GF-D8 (cell line): ENCODE measurements around the gene PCNX3.

Experiments used
- DNase-seq: peaks from one replicate; lab custom pipeline; 2025; lab: John Stamatoyannopoulos, UW

Gene PCNX3

GRCh38 chr11:65580756-65581155, 34.8 kb upstream of the PCNX3 start:
- no peak for DNase-seq

- no peak for DNase-seq
Observed at GRCh38 chr11:65581928-65582327, 33.6 kb upstream of the PCNX3 start.

DNA sequence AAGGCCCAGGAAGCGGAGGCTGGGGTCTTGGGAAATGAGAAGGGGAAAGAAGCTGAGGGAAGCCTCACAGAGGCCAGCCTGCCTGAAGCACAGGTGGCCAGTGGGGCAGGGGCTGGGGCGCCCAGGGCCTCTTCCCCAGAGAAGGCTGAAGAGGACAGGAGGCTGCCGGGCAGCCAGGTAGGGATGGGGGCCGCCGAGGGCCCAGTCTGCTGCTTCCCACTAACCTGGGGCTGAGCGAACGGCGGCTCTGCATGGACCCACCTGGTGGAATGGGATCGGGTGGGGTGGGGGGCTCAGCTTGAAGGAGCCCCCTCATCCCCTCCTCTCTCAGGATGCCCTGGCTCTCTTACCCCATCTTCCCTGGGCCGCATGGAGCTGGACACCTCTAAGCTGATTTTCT, 32.0 kb upstream of the PCNX3 start:
- DNase-seq = no peak

GRCh38 chr11:65584106-65584505, 31.5 kb upstream of the PCNX3 start:
- no peak for DNase-seq

GRCh38 chr11:65584723-65585171, 30.8 kb upstream of the PCNX3 start:
- no peak for DNase-seq

GRCh38 chr11:65585396-65586246, 30.0 kb upstream of the PCNX3 start:
- DNase-seq = no peak

DNA sequence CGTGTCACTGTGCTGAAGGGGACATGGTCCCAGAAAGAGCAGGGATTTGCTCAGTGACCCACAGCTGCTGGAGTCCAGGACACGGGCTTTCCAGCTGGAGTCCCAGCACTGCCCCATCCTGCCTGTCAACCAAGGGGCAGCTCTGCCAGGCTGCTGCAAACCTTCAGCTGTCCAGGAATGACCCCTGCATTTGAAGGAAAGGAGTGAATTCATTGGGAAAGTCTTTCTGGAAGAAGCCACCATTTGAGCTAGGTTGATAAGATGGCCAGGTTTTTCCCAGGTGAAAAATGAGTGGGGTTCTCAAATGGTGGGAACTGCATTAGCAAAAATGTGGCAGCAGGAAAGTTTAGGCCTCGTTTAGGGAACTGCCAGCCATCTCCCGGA, 29.3 kb upstream of the PCNX3 start:
- no peak for DNase-seq

DNA sequence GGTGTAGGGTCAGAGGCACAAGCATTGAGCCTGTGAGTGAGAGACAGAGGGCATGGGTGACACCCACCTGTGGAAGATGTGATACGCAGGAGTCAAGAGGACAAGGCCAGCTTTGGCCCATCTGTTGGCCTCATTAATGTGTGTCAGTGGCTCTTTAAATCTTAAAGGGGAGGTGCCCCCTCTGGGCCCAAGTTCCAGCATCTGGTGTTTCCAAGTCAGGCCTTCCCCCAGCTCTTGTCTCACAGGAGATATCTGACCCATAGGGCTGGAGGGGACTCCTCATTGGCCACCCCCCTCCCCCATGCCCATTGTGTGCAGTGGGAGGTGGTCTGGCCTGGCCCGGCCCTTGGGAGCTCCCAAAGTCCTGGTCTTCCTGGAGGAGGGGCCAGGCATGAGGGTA, 28.9 kb upstream of the PCNX3 start:
- no peak for DNase-seq

DNA sequence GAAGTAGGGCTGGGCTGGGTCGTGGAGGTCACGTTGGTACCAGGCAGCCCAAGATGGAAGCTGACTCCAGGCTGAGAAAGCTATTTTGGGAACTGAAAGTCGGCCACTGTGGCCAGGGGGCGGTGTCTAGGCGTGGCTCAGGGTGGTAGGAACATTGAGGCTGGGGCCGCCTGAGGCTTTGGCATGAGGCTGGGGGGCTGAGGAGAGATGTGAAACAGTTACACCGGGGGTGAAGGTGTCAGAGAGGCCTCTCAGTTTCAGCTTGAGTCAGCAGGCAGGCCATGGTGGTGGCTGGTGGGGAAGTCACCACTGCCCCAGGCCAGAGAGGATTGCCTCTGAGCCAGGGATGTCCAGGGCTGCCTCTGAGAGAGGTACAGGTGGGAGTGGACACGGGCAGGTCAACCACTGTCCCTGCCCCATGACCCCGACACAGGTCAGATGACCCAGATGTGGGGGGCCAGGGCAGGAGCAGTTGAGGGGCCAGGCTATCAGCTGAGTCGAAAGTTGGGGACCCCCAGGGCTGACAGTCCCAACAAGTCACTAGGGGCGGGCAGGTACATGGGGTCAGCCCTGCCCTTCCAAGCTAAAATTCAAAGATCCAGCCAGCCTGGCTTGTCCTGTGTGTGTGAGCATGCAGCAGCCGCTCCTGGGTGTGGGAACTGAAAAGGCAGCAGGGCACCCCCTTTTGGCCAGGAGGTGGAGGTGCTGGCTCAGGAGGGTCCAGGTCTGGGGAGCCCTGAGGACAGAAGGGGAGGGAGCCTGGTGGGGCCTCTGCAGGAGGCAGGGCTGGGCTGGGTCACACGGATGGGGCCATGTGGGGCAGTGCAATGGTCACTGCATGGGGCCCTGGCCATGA, 27.1 kb upstream of the PCNX3 start:
- peak; percentile 32 for DNase-seq

DNA sequence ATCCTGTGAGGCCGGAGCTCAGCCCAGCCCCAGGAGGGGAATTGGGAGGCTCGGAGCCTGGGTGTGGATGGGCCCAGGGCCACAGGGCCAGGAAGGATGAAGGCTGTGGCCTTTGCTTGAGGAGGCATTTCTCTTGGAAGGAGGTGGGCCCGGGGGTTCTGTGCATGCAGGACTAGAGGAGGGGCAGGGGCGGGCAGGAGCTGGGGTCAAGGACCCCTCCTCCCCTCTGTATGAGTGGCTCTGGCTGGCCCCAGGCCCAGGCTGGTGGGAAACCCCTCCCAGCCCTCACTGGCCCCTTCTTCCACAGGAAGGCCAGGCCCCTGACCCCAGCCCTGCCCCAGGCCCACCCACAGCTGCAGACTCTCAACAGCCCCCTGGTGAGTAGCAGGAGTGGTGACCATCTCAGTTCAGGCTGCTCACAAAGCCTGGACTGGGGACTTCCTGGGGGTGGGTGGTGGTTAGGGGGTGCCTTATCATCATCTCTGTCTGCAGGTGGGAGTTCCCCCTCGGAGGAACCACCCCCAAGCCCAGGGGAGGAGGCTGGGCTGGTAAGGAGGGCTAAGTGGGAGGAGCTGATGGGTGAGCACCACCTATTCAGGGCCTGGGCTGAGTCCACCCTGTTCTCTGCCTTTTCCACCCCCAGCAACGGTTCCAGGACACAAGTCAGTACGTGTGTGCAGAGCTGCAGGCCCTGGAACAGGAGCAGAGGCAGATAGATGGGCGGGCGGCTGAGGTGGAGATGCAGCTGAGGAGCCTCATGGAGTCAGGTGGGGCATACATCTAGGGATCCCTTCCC, 25.9 kb upstream of the PCNX3 start:
- no peak for DNase-seq

GRCh38 chr11:65590240-65590738, 25.3 kb upstream of the PCNX3 start:
- no peak for DNase-seq

DNA sequence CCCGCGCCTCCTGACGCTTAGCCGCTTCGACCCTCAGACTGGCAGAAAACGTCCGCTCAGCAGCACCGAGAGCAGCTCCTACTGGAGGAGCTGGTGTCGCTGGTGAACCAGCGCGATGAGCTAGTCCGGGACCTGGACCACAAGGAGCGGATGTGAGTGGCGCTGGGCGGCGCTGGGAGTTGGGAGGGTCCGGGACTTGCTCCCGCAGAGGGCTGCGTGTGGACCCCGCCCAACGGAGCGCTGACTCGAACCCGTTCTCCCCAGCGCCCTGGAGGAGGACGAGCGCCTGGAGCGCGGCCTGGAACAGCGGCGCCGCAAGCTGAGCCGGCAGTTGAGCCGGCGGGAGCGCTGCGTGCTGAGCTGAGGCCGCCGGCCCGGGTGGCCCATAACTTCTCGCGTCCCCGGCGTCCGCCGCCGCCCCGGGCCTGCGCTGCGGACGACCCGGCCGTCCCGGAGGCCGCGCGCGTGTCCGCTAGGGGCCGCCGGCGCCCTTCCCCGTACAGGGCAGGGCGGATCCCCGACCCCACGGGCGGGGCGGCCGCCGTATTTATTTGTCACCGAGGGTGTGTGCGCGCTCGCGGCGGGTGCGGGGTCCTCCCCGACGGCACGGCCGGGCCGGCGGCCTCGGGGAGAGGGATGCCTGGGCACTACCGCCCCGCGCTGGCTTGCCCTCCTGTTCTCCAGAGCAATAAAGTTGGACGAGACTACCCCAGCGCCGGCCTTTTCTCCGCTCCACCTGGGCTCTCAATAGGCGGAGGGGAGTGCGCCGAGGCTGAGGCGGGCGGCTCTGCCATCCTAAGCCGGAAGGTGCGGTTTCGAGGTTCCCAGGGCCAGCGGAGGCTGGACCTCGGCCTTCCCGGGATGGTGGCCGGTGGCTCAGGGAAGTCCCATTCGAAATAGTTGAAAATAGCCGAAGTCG, 23.4 kb upstream of the PCNX3 start:
- DNase-seq = no peak

DNA sequence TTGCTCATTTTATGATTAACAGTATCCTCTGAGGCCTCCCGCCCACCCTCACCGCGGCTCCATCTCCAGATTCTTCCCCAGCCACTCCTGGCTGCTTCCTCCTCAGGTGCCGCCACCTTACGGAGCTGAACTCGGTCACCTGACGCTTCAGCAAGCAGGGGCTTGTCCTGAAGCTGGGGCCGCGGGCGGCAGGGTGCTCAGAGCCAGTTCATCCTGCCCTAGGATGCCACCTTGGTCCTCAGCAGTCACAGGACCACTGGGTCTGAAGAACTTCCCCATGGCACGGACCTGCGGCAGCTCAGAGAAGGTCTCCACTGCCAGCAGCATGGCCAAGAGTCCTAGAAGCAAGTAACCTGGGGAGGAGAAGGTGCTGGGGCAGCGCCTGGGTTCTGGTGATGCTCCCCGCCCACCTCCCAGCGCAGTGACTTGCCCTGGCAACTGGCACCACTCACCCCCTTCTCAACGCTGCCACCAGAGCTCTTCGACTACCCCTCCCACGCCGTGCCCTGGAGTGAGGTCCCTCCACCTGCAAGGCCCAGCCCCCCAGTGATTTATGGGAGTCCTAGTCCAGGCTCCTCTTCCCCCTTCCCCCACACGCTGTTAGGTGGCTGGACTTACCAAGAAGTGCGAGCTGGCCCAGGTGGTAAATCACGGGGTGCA, 22.6 kb upstream of the PCNX3 start:
- no peak for DNase-seq

- no peak for DNase-seq
Observed at GRCh38 chr11:65593518-65594414, 21.8 kb upstream of the PCNX3 start.

GRCh38 chr11:65595131-65595530, 20.4 kb upstream of the PCNX3 start:
- no peak for DNase-seq

- no peak for DNase-seq
Observed at GRCh38 chr11:65595543-65596281, 19.9 kb upstream of the PCNX3 start, which contains the start of gene KCNK7. Gene KCNK7, minus strand, starts transcription at chr11:65595800. Its CDS starts 28 bp downstream, at chr11:65595772.

DNA sequence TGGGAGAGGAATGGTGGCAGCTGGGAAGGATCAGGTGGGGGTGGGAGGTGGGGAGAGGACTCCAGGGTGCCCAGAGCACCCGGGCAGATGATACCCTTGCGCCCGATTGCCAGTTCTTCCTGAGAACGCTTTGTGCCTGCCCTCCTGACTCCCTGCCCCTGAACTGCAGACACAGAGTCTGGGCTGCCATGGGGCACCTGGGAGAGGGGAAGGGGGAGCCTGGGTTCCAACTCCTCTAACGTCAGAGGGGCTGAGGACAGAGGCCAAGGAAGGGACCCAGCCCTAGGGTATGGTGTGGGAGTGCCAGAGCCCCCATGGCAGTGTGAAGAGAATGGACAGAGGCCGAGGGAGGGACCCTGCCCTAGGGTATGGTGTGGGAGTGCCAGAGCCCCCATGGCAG, 19.1 kb upstream of the PCNX3 start:
- DNase-seq = no peak

GRCh38 chr11:65598258-65598699, 17.3 kb upstream of the PCNX3 start:
- no peak for DNase-seq
